Colonic mucosa (tissue), 4 donors: ENCODE results near the gene BPIFB2. TPM values are rescaled to one million over a fixed set of nuclear protein-coding genes. Genes with fewer than 3 reads are reported as not detected.

ENCODE experiments used
- DNase-seq: peaks from one replicate; pipeline ENCODE4 v3.0.0-alpha.2; 2020
- H3K27ac ChIP-seq: fragments of 200-600 bp; one replicate; pipeline ENCODE4 v1.8.0; 2021
- H3K27me3 ChIP-seq: fragments of 200-600 bp; one replicate; pipeline ENCODE4 v1.8.0; 2021
- H3K36me3 ChIP-seq: fragments of 200-600 bp; one replicate; pipeline ENCODE4 v1.8.0; 2021
- H3K4me1 ChIP-seq: fragments of 200-600 bp; one replicate; pipeline ENCODE4 v1.8.0; 2021; ENCODE audit warnings: mild to moderate bottlenecking
- H3K4me3 ChIP-seq: fragments of 200-600 bp; one replicate; pipeline ENCODE4 v1.8.0; 2021
- H3K9ac ChIP-seq, 2 donors: one replicate each; pipeline ENCODE4 v1.7.0; 2013; ENCODE audit warnings: control low read depth in 2 of 2, low read depth in 2 of 2, low read length in 2 of 2
- H3K9me3 ChIP-seq: fragments of 200-600 bp; one replicate; pipeline ENCODE4 v1.8.0; 2021
- CTCF ChIP-seq: fragments of 200-600 bp; IDR thresholded peaks from one replicate; pipeline ENCODE4 v1.8.0; 2022; ENCODE audit warnings: antibody characterized with exemption, mild to moderate bottlenecking
- intact Hi-C: fragments of 100-400 bp; cut with DNase I; formaldehyde crosslinking; loops from one replicate; pipeline ENCODE4 v1.14.1; 2022
- total RNA-seq, 2 donors: library from RNA; stranded (reverse); fragmentation: NEBNext Ultra II Directional in 1 of 2; extraction: Animal tissue kit (Norgen Biotek cat#: 25700) in 1 of 2; gene quantifications; one replicate each; pipeline ENCODE4 v1.2.1, GENCODE V29; 2021
- donor health status: healthy.
- donor health status: DM: no; HTN: no; CAD: no.
- donor health status: DM: no; HTN: no; CAD: no.

BPIFB2 gene
- total RNA-seq, 2 donors from 2014 or later: 0.35 TPM; not detected in 1

DNA sequence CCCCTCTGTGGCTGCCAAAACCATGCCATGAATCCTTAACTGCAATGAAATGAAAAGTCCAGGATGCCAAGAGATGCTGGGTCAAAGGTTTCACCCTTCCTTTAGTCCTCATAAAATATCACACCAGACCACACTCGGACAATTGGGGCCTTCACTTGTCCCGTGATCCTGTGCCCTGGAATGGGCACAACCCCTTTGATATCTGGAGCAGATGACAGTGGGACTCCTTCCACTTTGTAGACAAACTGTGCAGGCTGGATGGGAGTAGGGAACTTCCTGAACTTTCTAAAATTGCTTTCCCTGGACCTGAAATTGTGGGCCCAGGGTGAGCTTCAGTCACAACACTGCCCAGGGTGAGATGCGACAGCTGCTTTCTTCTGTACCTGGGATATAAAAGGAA, 14.4 kb downstream of the BPIFB2 start:
- intact Hi-C loops: no loop called here
- Histone ChIP-seq H3K9me3 (no peaks in the 10 kb centered on the region), H3K27ac (no peak overlapping the region), H3K4me1 (no peaks in the 10 kb centered on the region), H3K4me3 (no peak overlapping the region), H3K27me3 (no peaks in the 10 kb centered on the region), H3K9ac (no peak overlapping the region), H3K36me3 (no peaks in the 10 kb centered on the region)
- no peak for TF ChIP-seq CTCF
- no peak for DNase-seq

DNA sequence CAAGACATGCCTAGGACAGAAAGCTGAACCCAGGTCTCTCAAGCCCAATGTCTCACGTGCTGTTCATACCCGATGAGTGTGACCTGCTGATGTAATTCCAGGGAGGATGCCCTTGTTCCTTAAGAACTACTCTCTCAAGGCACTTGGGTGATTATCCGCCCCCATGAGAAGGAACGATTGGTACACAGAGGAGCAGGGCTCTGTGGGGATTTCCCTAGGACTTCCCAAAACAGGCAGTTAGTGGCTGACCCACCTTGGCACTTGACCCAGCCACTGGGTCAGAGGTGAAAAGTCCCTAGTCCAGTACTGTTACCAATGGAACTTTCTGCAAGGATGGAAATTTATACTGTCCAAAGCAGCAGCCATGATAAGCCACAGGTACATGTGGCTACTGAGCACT, 14.8 kb downstream of the BPIFB2 start:
- H3K27ac ChIP-seq: no peak overlapping the region
- DNase-seq: no peak
- H3K9ac ChIP-seq: no peak overlapping the region
- no peaks in the 10 kb centered on the region for H3K36me3 ChIP-seq
- H3K27me3 ChIP-seq: no peaks in the 10 kb centered on the region
- H3K9me3 ChIP-seq: no peaks in the 10 kb centered on the region
- no peaks in the 10 kb centered on the region for H3K4me1 ChIP-seq
- no peak overlapping the region for H3K4me3 ChIP-seq
- intact Hi-C loops: no loop called here
- TF ChIP-seq CTCF: no peak

DNA sequence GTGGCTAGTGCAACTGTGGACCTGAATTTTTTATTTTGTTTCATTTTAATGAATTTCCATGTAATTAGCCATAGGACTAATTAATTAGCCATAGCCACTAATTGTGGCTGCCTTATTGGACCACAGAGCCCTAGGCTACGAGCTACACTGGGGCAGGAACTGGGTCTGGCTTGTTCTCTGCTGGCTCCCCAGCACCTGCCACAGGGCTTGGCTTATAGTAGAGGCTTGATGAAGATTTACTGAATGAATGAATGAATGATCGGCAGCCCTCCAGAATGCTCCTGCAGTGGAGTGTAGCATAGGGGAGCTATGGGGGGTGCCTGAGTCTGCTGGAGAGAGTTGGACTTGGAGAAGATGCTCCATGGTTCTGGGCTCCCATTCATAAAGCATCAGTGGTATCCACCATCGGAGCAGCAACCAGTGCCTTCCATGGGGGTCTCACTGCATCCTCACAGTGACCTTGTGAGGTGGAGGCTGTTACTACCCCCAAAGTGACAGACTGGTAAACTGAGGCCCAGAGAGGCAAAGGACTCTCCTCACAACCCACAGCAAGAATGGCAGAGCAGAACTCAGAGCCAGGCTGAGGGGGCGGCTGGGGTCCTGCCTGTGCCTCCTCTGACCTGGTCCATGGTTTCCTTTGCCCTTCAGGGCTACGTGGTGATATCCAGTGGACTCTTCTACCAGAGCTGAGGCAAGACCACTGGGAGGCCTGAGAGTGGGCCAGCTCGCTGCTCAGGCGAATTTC, 15.4 kb downstream of the BPIFB2 start:
- no peaks in the 10 kb centered on the region for H3K36me3 ChIP-seq
- no peak overlapping the region for H3K9ac ChIP-seq
- intact Hi-C loops: no loop called here
- no peak for DNase-seq
- no peaks in the 10 kb centered on the region for H3K4me1 ChIP-seq
- H3K27ac ChIP-seq: no peak overlapping the region
- H3K27me3 ChIP-seq: no peaks in the 10 kb centered on the region
- no peak overlapping the region for H3K4me3 ChIP-seq
- H3K9me3 ChIP-seq: no peaks in the 10 kb centered on the region
- TF ChIP-seq CTCF: no peak

GRCh38 chr20:33023439-33024242, 16.1 kb downstream of the BPIFB2 start:
- no peaks in the 10 kb centered on the region for H3K4me1 ChIP-seq
- intact Hi-C loops: no loop called here
- no peak overlapping the region for H3K27ac ChIP-seq
- H3K36me3 ChIP-seq: no peaks in the 10 kb centered on the region
- no peak overlapping the region for H3K9ac ChIP-seq
- no peaks in the 10 kb centered on the region for H3K27me3 ChIP-seq
- DNase-seq: no peak
- no peaks in the 10 kb centered on the region for H3K9me3 ChIP-seq
- no peak overlapping the region for H3K4me3 ChIP-seq
- no peak for TF ChIP-seq CTCF

DNA sequence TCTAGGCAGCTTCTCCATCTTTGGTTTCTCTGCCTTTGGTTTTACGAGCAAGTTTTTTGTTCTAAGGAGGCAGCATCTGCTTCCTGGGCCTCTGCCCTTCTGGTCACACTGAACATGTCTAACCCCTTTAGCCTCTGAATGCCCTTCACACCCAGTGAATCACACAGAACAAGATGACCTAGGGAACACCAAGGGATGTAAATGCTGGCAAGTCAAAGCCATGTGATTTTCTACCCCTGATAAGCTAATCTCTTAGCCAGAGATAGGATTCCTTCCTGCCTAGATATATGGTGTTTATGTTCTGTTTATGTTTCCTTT, 16.7 kb downstream of the BPIFB2 start:
- H3K9ac ChIP-seq: no peak overlapping the region
- no peak overlapping the region for H3K4me3 ChIP-seq
- intact Hi-C loops: no loop called here
- H3K4me1 ChIP-seq: no peaks in the 10 kb centered on the region
- no peaks in the 10 kb centered on the region for H3K27me3 ChIP-seq
- H3K27ac ChIP-seq: no peak overlapping the region
- TF ChIP-seq CTCF: no peak
- no peak for DNase-seq
- H3K9me3 ChIP-seq: no peaks in the 10 kb centered on the region
- no peaks in the 10 kb centered on the region for H3K36me3 ChIP-seq
